H1 (cell line): ENCODE data around the gene ZDHHC1.
A peak's percentile ranks its signal among the peaks of the same experiment; 100 is the strongest.

Source experiments
- ATF2 ChIP-seq: IDR thresholded peaks from 2 replicates; pipeline ENCODE4 v1.6.1; 2012; ENCODE audit warnings: low read length, inconsistent platforms
- CTCF ChIP-seq, 3 experiments: IDR thresholded peaks; 1 replicate in 2 of 3; 2 replicates in 1 of 3; pipeline versions ENCODE4 v1.5.1 to v1.6.1; 2011; ENCODE audit warnings: low read length in 3 of 3, mild to moderate bottlenecking in 3 of 3, inconsistent platforms in 2 of 3, low read depth in 1 of 3, moderate library complexity in 1 of 3; ENCODE audit not compliant: insufficient read depth in 1 of 3; ENCODE audit errors: control extremely low read depth in 1 of 3
- EP300 ChIP-seq, 2 experiments: IDR thresholded peaks; 1 replicate in 1 of 2; 2 replicates in 1 of 2; pipeline ENCODE4 v1.6.1; 2011 to 2012; ENCODE audit warnings: low read depth in 2 of 2, low read length in 2 of 2, mild to moderate bottlenecking in 2 of 2, borderline replicate concordance in 1 of 2, inconsistent platforms in 1 of 2, moderate library complexity in 1 of 2
- EZH2 ChIP-seq: fragments of 200-600 bp; sonication (generic); IDR thresholded peaks from 2 replicates; pipeline ENCODE4 v1.7.1; 2012; ENCODE audit warnings: low read depth, mild to moderate bottlenecking, moderate library complexity, low read length, inconsistent platforms; ENCODE audit not compliant: severe bottlenecking
- GABPA ChIP-seq: IDR thresholded peaks from 2 replicates; pipeline ENCODE4 v1.6.1; 2011; ENCODE audit warnings: mild to moderate bottlenecking, low read length, moderate library complexity, borderline replicate concordance; ENCODE audit not compliant: insufficient read depth
- MAX ChIP-seq: IDR thresholded peaks from 2 replicates; pipeline ENCODE4 v1.6.1; 2012; ENCODE audit warnings: inconsistent platforms
- POLR2A ChIP-seq, 2 experiments: IDR thresholded peaks; 1 replicate in 1 of 2; 2 replicates in 1 of 2; pipeline ENCODE4 v1.6.1; 2011; ENCODE audit warnings: low read depth in 2 of 2, low read length in 2 of 2, mild to moderate bottlenecking in 2 of 2; ENCODE audit errors: control extremely low read depth in 1 of 2
- POLR2AphosphoS5 ChIP-seq: IDR thresholded peaks from 2 replicates; pipeline ENCODE4 v1.6.1; 2011; ENCODE audit warnings: low read depth, low read length
- RBBP5 ChIP-seq: IDR thresholded peaks from 2 replicates; pipeline ENCODE4 v1.7.1; 2012; ENCODE audit warnings: low read depth, mild to moderate bottlenecking, inconsistent platforms, low read length, moderate library complexity, borderline replicate concordance
- RNF2 ChIP-seq: fragments of 200-900, 300-1000 bp; sonication (generic); IDR thresholded peaks from 2 replicates; pipeline ENCODE4 v1.7.1; 2016; ENCODE audit warnings: borderline replicate concordance, low read depth, mild to moderate bottlenecking, antibody characterized with exemption, low read length; ENCODE audit not compliant: poor library complexity, severe bottlenecking; ENCODE audit errors: missing control alignments
- SIN3A ChIP-seq, 2 experiments: IDR thresholded peaks in 1 of 2; conservative IDR thresholded peaks in 1 of 2; 2 replicates each; pipeline ENCODE4 v1.6.1; 2011 to 2012; ENCODE audit warnings: low read length in 2 of 2, improper control_type of control experiment in 1 of 2, low read depth in 1 of 2, mild to moderate bottlenecking in 1 of 2
- SUZ12 ChIP-seq: fragments of 200-600 bp; sonication (generic); IDR thresholded peaks from 2 replicates; pipeline ENCODE4 v1.6.1; 2012; ENCODE audit warnings: mild to moderate bottlenecking, inconsistent platforms, low read length, moderate library complexity, mixed read lengths
- TBP ChIP-seq: IDR thresholded peaks from 2 replicates; pipeline ENCODE4 v1.6.1; 2011; ENCODE audit warnings: low read depth, low read length, improper control_type of control experiment
- TCF12 ChIP-seq: IDR thresholded peaks from 2 replicates; pipeline ENCODE4 v1.6.1; 2011; ENCODE audit warnings: low read depth, mild to moderate bottlenecking, low read length

GRCh38 chr16:67447508-67448076, 31.3 kb upstream of the ZDHHC1 start:
- TF ChIP-seq CTCF (IDR thresholded peaks at IDR 0.05; ENCODE audit: control extremely low read depth in 1 of 3, insufficient read depth in 1 of 3, low read depth in 1 of 3, low read length in 3 of 3) = peak; percentile 57 to 63 (median 59)
- TF ChIP-seq SUZ12 = no peak
- no peak for TF ChIP-seq EP300 (IDR thresholded peaks at IDR 0.05; ENCODE audit: borderline replicate concordance in 1 of 2, low read depth in 2 of 2, low read length in 2 of 2)
- TF ChIP-seq POLR2A (IDR thresholded peaks at IDR 0.05; ENCODE audit: control extremely low read depth in 1 of 2, low read depth in 2 of 2, low read length in 2 of 2) = no peak
- TF ChIP-seq TBP = no peak
- TF ChIP-seq MAX = no peak
- no peak for TF ChIP-seq EZH2
- no peak for TF ChIP-seq POLR2AphosphoS5
- TF ChIP-seq RBBP5 = no peak
- no peak for TF ChIP-seq GABPA
- TF ChIP-seq ATF2 = no peak
- TF ChIP-seq SIN3A (conservative IDR thresholded peaks at IDR 0.05 in 1 of 2, IDR thresholded peaks at IDR 0.05 in 1 of 2; ENCODE audit: low read depth in 1 of 2, low read length in 2 of 2) = no peak
- TF ChIP-seq RNF2 = no peak
- TF ChIP-seq TCF12 = no peak
